ENCODE measurements around the gene CLEC16A. TPM values are rescaled to one million over a fixed set of nuclear protein-coding genes. Genes with fewer than 3 reads are reported as not detected.

The CLEC16A gene
- total RNA-seq, 1 donor from 2014 or later: 7.8 TPM

DNA sequence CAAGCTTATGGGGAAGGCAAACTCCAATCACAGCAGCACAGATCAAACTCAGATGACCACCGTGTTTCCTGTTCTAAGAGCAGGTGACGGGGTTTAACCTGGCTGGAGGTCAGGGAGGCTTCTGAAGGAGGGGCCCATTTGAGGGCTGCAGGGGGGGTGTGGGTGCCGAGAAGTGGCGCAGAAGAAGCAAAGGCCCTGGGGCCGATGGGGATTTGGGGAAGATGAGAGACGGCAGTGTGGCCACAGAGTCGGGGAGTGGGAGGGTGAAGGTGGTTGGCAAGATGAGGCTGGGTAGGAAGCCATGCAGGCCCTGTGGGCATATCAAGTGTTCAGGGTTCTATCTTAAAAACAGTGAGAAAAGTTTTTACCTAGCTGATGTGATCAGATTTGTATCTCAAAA, 122.9 kb downstream of the CLEC16A start:
- no peak overlapping the region for H3K4me2 ChIP-seq
- no peaks in the 10 kb centered on the region for H3K36me3 ChIP-seq
- no peaks in the 10 kb centered on the region for H3K4me1 ChIP-seq
- no peak overlapping the region for H3K27ac ChIP-seq
- no peak for DNase-seq (ENCODE audit: low spot score)
- no peaks in the 10 kb centered on the region for H3K9me3 ChIP-seq (ENCODE audit: low read depth)
- H3K4me3 ChIP-seq: no peak overlapping the region
- Mint-ChIP-seq H3K27ac (no peak overlapping the region), H3K27me3 (ENCODE audit: insufficient read depth, low read depth) (no peaks in the 10 kb centered on the region), H3K9me3 (no peaks in the 10 kb centered on the region), H3K4me1 (peaks cover 22% of the 10 kb centered on the region), H3K4me3 (no peak overlapping the region), H3K36me3 (no peaks in the 10 kb centered on the region)
- H2AFZ ChIP-seq (replicated peaks): no peak overlapping the region
- no peaks in the 10 kb centered on the region for H4K20me1 ChIP-seq (ENCODE audit: low read depth)
- H3K9ac ChIP-seq: no peak overlapping the region
- no peaks in the 10 kb centered on the region for H3K27me3 ChIP-seq
- TF ChIP-seq EZH2 (IDR thresholded peaks at IDR 0.05): no peak
- no peaks in the 10 kb centered on the region for H3F3A ChIP-seq (ENCODE audit: low read depth)
- H3K79me2 ChIP-seq (ENCODE audit: low read depth): no peaks in the 10 kb centered on the region

GRCh38 chr16:11067697-11068141, 123.4 kb downstream of the CLEC16A start:
- TF ChIP-seq EZH2 (IDR thresholded peaks at IDR 0.05) (no peak), EZH2phosphoT487 (IDR thresholded peaks at IDR 0.05) (no peak), CTCF (IDR thresholded peaks at IDR 0.05) (no peak)
- H3K36me3 Mint-ChIP-seq: no peaks in the 10 kb centered on the region

DNA sequence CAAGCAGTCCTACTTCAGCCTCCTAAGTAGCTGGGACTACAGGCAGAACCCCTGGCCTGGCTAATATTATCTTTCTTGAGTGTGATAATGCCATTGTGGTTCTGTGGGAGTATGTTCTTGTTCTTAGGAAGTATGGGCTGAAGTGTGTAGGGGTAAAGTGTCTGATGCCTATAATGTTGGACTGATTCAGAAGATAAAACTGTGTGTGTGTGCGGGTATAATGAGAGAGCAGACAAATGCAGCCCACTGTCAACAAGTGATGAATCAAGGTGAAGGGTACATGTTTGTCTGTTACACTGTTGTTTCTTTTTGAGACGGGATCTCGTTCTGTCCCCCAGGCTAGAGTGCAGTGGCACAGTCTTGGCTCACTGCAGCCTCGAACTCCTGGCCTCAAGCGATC, 127.5 kb downstream of the CLEC16A start:
- Histone ChIP-seq H3K27me3 (no peaks in the 10 kb centered on the region), H3K27ac (no peak overlapping the region), H3K4me1 (no peaks in the 10 kb centered on the region), H3K79me2 (ENCODE audit: low read depth) (no peaks in the 10 kb centered on the region), H3K9ac (no peak overlapping the region), H3K9me3 (ENCODE audit: low read depth) (no peaks in the 10 kb centered on the region), H2AFZ (replicated peaks) (no peak overlapping the region), H3K4me2 (no peak overlapping the region), H3K4me3 (no peak overlapping the region), H4K20me1 (ENCODE audit: low read depth) (no peaks in the 10 kb centered on the region), H3K36me3 (no peaks in the 10 kb centered on the region), H3F3A (ENCODE audit: low read depth) (no peaks in the 10 kb centered on the region)
- TF ChIP-seq CTCF (IDR thresholded peaks at IDR 0.05) (no peak), EZH2 (IDR thresholded peaks at IDR 0.05) (no peak), EZH2phosphoT487 (IDR thresholded peaks at IDR 0.05) (no peak)
- Mint-ChIP-seq H3K4me3 (no peak overlapping the region), H3K9me3 (no peaks in the 10 kb centered on the region), H3K27ac (no peak overlapping the region), H3K4me1 (peaks cover 17% of the 10 kb centered on the region), H3K36me3 (no peaks in the 10 kb centered on the region), H3K27me3 (ENCODE audit: insufficient read depth, low read depth) (no peaks in the 10 kb centered on the region)
- DNase-seq (ENCODE audit: low spot score): no peak

More at GRCh38 chr16:11067697-11068141, 123.4 kb downstream of the CLEC16A start:
- H3F3A ChIP-seq (ENCODE audit: low read depth): no peaks in the 10 kb centered on the region
- H3K79me2 ChIP-seq (ENCODE audit: low read depth): no peaks in the 10 kb centered on the region
- H4K20me1 ChIP-seq (ENCODE audit: low read depth): no peaks in the 10 kb centered on the region
- no peaks in the 10 kb centered on the region for H3K4me1 ChIP-seq
- Mint-ChIP-seq H3K27ac (no peak overlapping the region), H3K4me3 (no peak overlapping the region), H3K27me3 (ENCODE audit: insufficient read depth, low read depth) (no peaks in the 10 kb centered on the region), H3K4me1 (peaks cover 18% of the 10 kb centered on the region), H3K9me3 (no peaks in the 10 kb centered on the region)
- no peaks in the 10 kb centered on the region for H3K27me3 ChIP-seq
- no peak overlapping the region for H3K9ac ChIP-seq
- DNase-seq (ENCODE audit: low spot score): no peak
- H2AFZ ChIP-seq (replicated peaks): no peak overlapping the region
- no peaks in the 10 kb centered on the region for H3K9me3 ChIP-seq (ENCODE audit: low read depth)
- H3K27ac ChIP-seq: no peak overlapping the region
- no peaks in the 10 kb centered on the region for H3K36me3 ChIP-seq
- no peak overlapping the region for H3K4me2 ChIP-seq
- H3K4me3 ChIP-seq: no peak overlapping the region

GRCh38 chr16:11072420-11073153, 128.2 kb downstream of the CLEC16A start:
- Histone ChIP-seq H3K36me3 (no peaks in the 10 kb centered on the region), H3K4me3 (no peak overlapping the region), H3K4me2 (no peak overlapping the region), H3K4me1 (no peaks in the 10 kb centered on the region), H3K79me2 (ENCODE audit: low read depth) (no peaks in the 10 kb centered on the region), H3K27ac (no peak overlapping the region), H3K9ac (no peak overlapping the region), H2AFZ (replicated peaks) (no peak overlapping the region), H3K9me3 (ENCODE audit: low read depth) (no peaks in the 10 kb centered on the region), H3K27me3 (no peaks in the 10 kb centered on the region), H3F3A (ENCODE audit: low read depth) (no peaks in the 10 kb centered on the region), H4K20me1 (ENCODE audit: low read depth) (no peaks in the 10 kb centered on the region)
- Mint-ChIP-seq H3K4me3 (no peak overlapping the region), H3K9me3 (no peaks in the 10 kb centered on the region), H3K4me1 (peaks cover 19% of the 10 kb centered on the region), H3K27ac (no peak overlapping the region), H3K36me3 (no peaks in the 10 kb centered on the region), H3K27me3 (ENCODE audit: insufficient read depth, low read depth) (no peaks in the 10 kb centered on the region)
- TF ChIP-seq EZH2 (IDR thresholded peaks at IDR 0.05) (no peak), EZH2phosphoT487 (IDR thresholded peaks at IDR 0.05) (no peak), CTCF (IDR thresholded peaks at IDR 0.05) (no peak)
- DNase-seq (ENCODE audit: low spot score): no peak
